CD4-positive, alpha-beta memory T cell (primary cell): Measurements from ENCODE around the gene LRRC8E. TPM values are rescaled to one million over a fixed set of nuclear protein-coding genes. Genes with fewer than 3 reads are reported as not detected.
A peak's percentile ranks its signal among the peaks of the same experiment; 100 is the strongest.

Source experiments
- CTCF ChIA-PET: fragments of 350-600 bp; sonication (Branson Sonifier 250); formaldehyde crosslinking; loops from one replicate; lab custom pipeline; 2021; ENCODE audit warnings: inconsistent platforms; ENCODE audit not compliant: partially characterized antibody; lab: Charles Lee
- POLR2A ChIA-PET: fragments of 350-600 bp; sonication (Branson Sonifier 250); formaldehyde crosslinking; loops from one replicate; lab custom pipeline; 2021; ENCODE audit not compliant: partially characterized antibody; lab: Charles Lee
- DNase-seq, 5 donors: peaks; one replicate each; pipeline versions ENCODE4 v3.0.0 to v3.0.0-alpha.2; 2020 to 2022; ENCODE audit warnings: mixed read lengths in 1 of 5
- H3K27ac ChIP-seq: one replicate; pipeline ENCODE4 v1.7.0; 2013; ENCODE audit warnings: low read depth, low read length
- H3K27me3 ChIP-seq: 2 replicates; pipeline ENCODE4 v1.7.0; 2013; ENCODE audit warnings: mild to moderate bottlenecking, low read length, moderate library complexity; ENCODE audit not compliant: insufficient read depth
- H3K36me3 ChIP-seq: 2 replicates; pipeline ENCODE4 v1.7.0; 2013; ENCODE audit warnings: mild to moderate bottlenecking, low read length, moderate library complexity; ENCODE audit not compliant: insufficient read depth
- H3K4me1 ChIP-seq: 2 replicates; pipeline ENCODE4 v1.7.0; 2013; ENCODE audit warnings: mild to moderate bottlenecking, low read length, moderate library complexity; ENCODE audit not compliant: insufficient read depth
- H3K4me3 ChIP-seq, 2 donors: one replicate each; pipeline ENCODE4 v1.7.0; 2013; ENCODE audit warnings: low read length in 2 of 2, mild to moderate bottlenecking in 1 of 2
- H3K9me3 ChIP-seq, 2 donors: one replicate each; pipeline ENCODE4 v1.7.0; 2013; ENCODE audit warnings: low read length in 2 of 2, control low read depth in 1 of 2; ENCODE audit not compliant: control insufficient read depth in 1 of 2
- H3K27ac Mint-ChIP-seq, 7 donors: one replicate each; pipeline ENCODE4 v1.8.0; 2020 to 2021; ENCODE audit warnings: mixed read lengths in 7 of 7, mild to moderate bottlenecking in 6 of 7, inconsistent platforms in 3 of 7, moderate library complexity in 3 of 7
- H3K27me3 Mint-ChIP-seq, 2 donors: one replicate each; pipeline ENCODE4 v1.8.0; 2020 to 2021; ENCODE audit warnings: mixed read lengths in 2 of 2
- H3K36me3 Mint-ChIP-seq, 2 donors: one replicate each; pipeline ENCODE4 v1.8.0; 2020 to 2021; ENCODE audit warnings: mixed read lengths in 2 of 2, inconsistent platforms in 1 of 2, mild to moderate bottlenecking in 1 of 2
- H3K4me1 Mint-ChIP-seq, 4 donors: one replicate each; pipeline ENCODE4 v1.8.0; 2020 to 2021; ENCODE audit warnings: mixed read lengths in 4 of 4, mild to moderate bottlenecking in 1 of 4
- H3K4me3 Mint-ChIP-seq, 8 donors: one replicate each; pipeline ENCODE4 v1.8.0; 2020 to 2021; ENCODE audit warnings: mixed read lengths in 8 of 8, mild to moderate bottlenecking in 7 of 8, moderate library complexity in 6 of 8, inconsistent platforms in 3 of 8
- H3K9me3 Mint-ChIP-seq, 8 donors: one replicate each; pipeline ENCODE4 v1.8.0; 2020 to 2021; ENCODE audit warnings: mixed read lengths in 8 of 8, mild to moderate bottlenecking in 5 of 8, inconsistent platforms in 3 of 8, moderate library complexity in 1 of 8
- intact Hi-C: fragments of 100-400 bp; cut with micrococcal nuclease; formaldehyde crosslinking; loops from one replicate; pipeline ENCODE4 v1.15.1; 2023
- polyA plus RNA-seq, 2 donors: library from polyadenylated mRNA; unstranded; fragments of 300-500 nt; fragmentation: Illumina TruSeq; gene quantifications; one replicate each; pipeline ENCODE4 v1.2.3, GENCODE V29; 2021
- total RNA-seq, 2 experiments: library from RNA; stranded (reverse); gene quantifications; one replicate each; pipeline ENCODE4 v1.2.3, GENCODE V29; 2021

Gene LRRC8E
- total RNA-seq (not detected), polyA plus RNA-seq (not detected)

GRCh38 chr19:7888145-7888825, at the start of gene LRRC8E:
Gene LRRC8E (plus strand): TSS chr19:7888510. CDS start chr19:7895604, 7,094 bp downstream.
- Mint-ChIP-seq H3K4me3 (no peak within 1 kb of the TSS), H3K9me3 (no peaks in the 10 kb centered on the region), H3K27ac (no peak within 1 kb of the TSS), H3K27me3 (peaks cover 5 to 6% of the 10 kb centered on the region in 2 donors), H3K4me1 (no peaks in the 10 kb centered on the region), H3K36me3 (no peaks in the 10 kb centered on the region)
- H3K36me3 ChIP-seq, result no peaks in the 10 kb centered on the region
- DNase-seq, result no peak
- H3K9me3 ChIP-seq, result no peaks in the 10 kb centered on the region
- intact Hi-C loops, result no loop called here
- no peak within 1 kb of the TSS for H3K4me3 ChIP-seq
- ChIA-PET CTCF (no interaction called here), POLR2A (interaction anchor here (0.6 kb wide), 1 partner anchor 1603 kb away, joined by 4 read pairs; no protein-coding TSS in a partner anchor)
- H3K27me3 ChIP-seq, result no peaks in the 10 kb centered on the region
- no peak within 1 kb of the TSS for H3K27ac ChIP-seq
- H3K4me1 ChIP-seq, result no peaks in the 10 kb centered on the region

GRCh38 chr19:7839476-7839875, 48.8 kb upstream of the LRRC8E start:
- intact Hi-C loops, result no loop called here
- no peaks in the 10 kb centered on the region for H3K4me1 Mint-ChIP-seq
- H3K36me3 Mint-ChIP-seq, result no peaks in the 10 kb centered on the region
- CTCF ChIA-PET, result no interaction called here
- no peak overlapping the region for H3K4me3 Mint-ChIP-seq
- DNase-seq, result no peak
- H3K4me1 ChIP-seq, result no peaks in the 10 kb centered on the region
- no peaks in the 10 kb centered on the region for H3K9me3 Mint-ChIP-seq
- no peaks in the 10 kb centered on the region for H3K27me3 Mint-ChIP-seq
- no peaks in the 10 kb centered on the region for H3K27me3 ChIP-seq
- no peaks in the 10 kb centered on the region for H3K9me3 ChIP-seq
- no peaks in the 10 kb centered on the region for H3K36me3 ChIP-seq
- no peak overlapping the region for H3K27ac ChIP-seq
- peak overlapping the region in 1 of 7 donors; percentile 46 for H3K27ac Mint-ChIP-seq
- H3K4me3 ChIP-seq, result no peak overlapping the region
- POLR2A ChIA-PET, result no interaction called here

GRCh38 chr19:7840629-7841028, 47.7 kb upstream of the LRRC8E start:
- H3K4me3 Mint-ChIP-seq, result no peak overlapping the region

GRCh38 chr19:7841751-7842660, 46.3 kb upstream of the LRRC8E start:
- H3K27me3 ChIP-seq, result no peaks in the 10 kb centered on the region
- Mint-ChIP-seq H3K27me3 (no peaks in the 10 kb centered on the region), H3K36me3 (no peaks in the 10 kb centered on the region), H3K4me1 (no peaks in the 10 kb centered on the region), H3K27ac (no peak overlapping the region), H3K9me3 (no peaks in the 10 kb centered on the region), H3K4me3 (no peak overlapping the region)
- ChIA-PET POLR2A (no interaction called here), CTCF (no interaction called here)
- intact Hi-C loops, result no loop called here
- H3K27ac ChIP-seq, result no peak overlapping the region
- H3K4me1 ChIP-seq, result no peaks in the 10 kb centered on the region
- no peak for DNase-seq
- no peaks in the 10 kb centered on the region for H3K36me3 ChIP-seq
- no peak overlapping the region for H3K4me3 ChIP-seq
- no peaks in the 10 kb centered on the region for H3K9me3 ChIP-seq

More at GRCh38 chr19:7840629-7841028, 47.7 kb upstream of the LRRC8E start:
- CTCF ChIA-PET, result no interaction called here
- intact Hi-C loops, result no loop called here
- DNase-seq, result no peak
- Histone ChIP-seq H3K4me3 (no peak overlapping the region), H3K36me3 (no peaks in the 10 kb centered on the region), H3K27me3 (no peaks in the 10 kb centered on the region), H3K9me3 (no peaks in the 10 kb centered on the region), H3K27ac (no peak overlapping the region), H3K4me1 (no peaks in the 10 kb centered on the region)
- no peaks in the 10 kb centered on the region for H3K27me3 Mint-ChIP-seq
- no peaks in the 10 kb centered on the region for H3K36me3 Mint-ChIP-seq
- no peaks in the 10 kb centered on the region for H3K9me3 Mint-ChIP-seq
- H3K27ac Mint-ChIP-seq, result no peak overlapping the region
- POLR2A ChIA-PET, result no interaction called here
- no peaks in the 10 kb centered on the region for H3K4me1 Mint-ChIP-seq

- H3K27me3 Mint-ChIP-seq, result no peaks in the 10 kb centered on the region
- ChIA-PET POLR2A (no interaction called here), CTCF (no interaction called here)
- Histone ChIP-seq H3K27me3 (no peaks in the 10 kb centered on the region), H3K4me3 (no peak overlapping the region), H3K4me1 (no peaks in the 10 kb centered on the region), H3K9me3 (no peaks in the 10 kb centered on the region), H3K27ac (no peak overlapping the region), H3K36me3 (no peaks in the 10 kb centered on the region)
- no peak for DNase-seq
- no peak overlapping the region for H3K4me3 Mint-ChIP-seq
- H3K9me3 Mint-ChIP-seq, result no peaks in the 10 kb centered on the region
- no peak overlapping the region for H3K27ac Mint-ChIP-seq
- H3K36me3 Mint-ChIP-seq, result no peaks in the 10 kb centered on the region
- intact Hi-C loops, result no loop called here
- H3K4me1 Mint-ChIP-seq, result no peaks in the 10 kb centered on the region
Observed at GRCh38 chr19:7842661-7843294, 45.5 kb upstream of the LRRC8E start.

- H3K9me3 ChIP-seq, result no peaks in the 10 kb centered on the region
- no peaks in the 10 kb centered on the region for H3K27me3 Mint-ChIP-seq
- POLR2A ChIA-PET, result interaction anchor here (1.3 kb wide), 1 partner anchor 13 kb away, joined by 4 read pairs; no protein-coding TSS in a partner anchor
- CTCF ChIA-PET, result no interaction called here
- H3K27me3 ChIP-seq, result no peaks in the 10 kb centered on the region
- no peak for DNase-seq
- no peak overlapping the region for H3K27ac Mint-ChIP-seq
- H3K4me3 ChIP-seq, result no peak overlapping the region
- no peaks in the 10 kb centered on the region for H3K36me3 Mint-ChIP-seq
- no peaks in the 10 kb centered on the region for H3K9me3 Mint-ChIP-seq
- no peak overlapping the region for H3K4me3 Mint-ChIP-seq
- no peaks in the 10 kb centered on the region for H3K36me3 ChIP-seq
- no peaks in the 10 kb centered on the region for H3K4me1 Mint-ChIP-seq
- no peak overlapping the region for H3K27ac ChIP-seq
- H3K4me1 ChIP-seq, result no peaks in the 10 kb centered on the region
- intact Hi-C loops, result no loop called here
Observed at GRCh38 chr19:7843521-7843920, 44.8 kb upstream of the LRRC8E start.

GRCh38 chr19:7844405-7844804, 43.9 kb upstream of the LRRC8E start:
- no peak overlapping the region for H3K4me3 Mint-ChIP-seq
- CTCF ChIA-PET, result no interaction called here
- POLR2A ChIA-PET, result interaction anchor here (0.6 to 1.3 kb wide), 2 partner anchors 13 to 31 kb away, joined by 3 to 4 read pairs; no protein-coding TSS in a partner anchor
- Histone ChIP-seq H3K9me3 (no peaks in the 10 kb centered on the region), H3K36me3 (no peaks in the 10 kb centered on the region), H3K27ac (no peak overlapping the region), H3K4me3 (no peak overlapping the region), H3K4me1 (no peaks in the 10 kb centered on the region), H3K27me3 (no peaks in the 10 kb centered on the region)
- no peaks in the 10 kb centered on the region for H3K4me1 Mint-ChIP-seq
- no peaks in the 10 kb centered on the region for H3K27me3 Mint-ChIP-seq
- peak overlapping the region in 1 of 7 donors; percentile 21 for H3K27ac Mint-ChIP-seq
- no peaks in the 10 kb centered on the region for H3K36me3 Mint-ChIP-seq
- DNase-seq, result no peak
- intact Hi-C loops, result no loop called here
- no peaks in the 10 kb centered on the region for H3K9me3 Mint-ChIP-seq
